Suppressor macrophage treated with lipopolysaccharide for 1 hour (primary cell): ENCODE results near the gene SSX2.
"Not testable (repeated sequence)": the region's sequence is repeated elsewhere in the genome, so short reads cannot be mapped to it uniquely, and the experiment has no call there.

Source experiments
- DNase-seq, 3 donors: peaks; one replicate each; pipeline ENCODE4 v3.0.0-alpha.2; 2020 to 2022

The SSX2 gene, protein sequence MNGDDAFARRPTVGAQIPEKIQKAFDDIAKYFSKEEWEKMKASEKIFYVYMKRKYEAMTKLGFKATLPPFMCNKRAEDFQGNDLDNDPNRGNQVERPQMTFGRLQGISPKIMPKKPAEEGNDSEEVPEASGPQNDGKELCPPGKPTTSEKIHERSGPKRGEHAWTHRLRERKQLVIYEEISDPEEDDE

DNA sequence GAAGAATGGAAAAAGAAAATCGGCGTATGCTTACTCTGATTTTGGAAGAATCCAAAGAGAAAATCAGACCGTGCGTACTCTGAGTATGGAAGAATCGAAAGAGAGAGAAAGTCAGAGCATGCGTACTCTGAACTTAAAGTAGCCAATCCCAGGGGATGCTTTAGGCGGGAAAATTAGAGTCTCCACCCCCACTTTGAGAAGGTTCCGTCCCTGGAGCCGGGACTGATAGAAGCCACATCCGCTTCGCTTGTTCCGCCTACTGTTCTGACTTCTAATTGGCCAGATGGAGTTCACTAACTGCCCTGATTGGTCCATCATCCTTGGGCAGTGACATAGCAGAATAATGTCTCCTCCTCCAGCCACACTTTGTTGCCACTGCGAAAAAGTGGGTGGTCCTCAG, at the start of gene SSX2:
Gene SSX2, minus strand, starts transcription at position 101 of the 400 bp plus-strand sequence. CDS start 1,429 bp downstream, outside the sequence.
- DNase-seq = not testable (repeated sequence)

GRCh38 chrX:52750952-52751351, 44.0 kb upstream of the SSX2 start, which contains the start of gene SSX2B:
SSX2B (plus strand) TSS chrX:52751252; CDS start chrX:52752681, 1,429 bp downstream.
- not testable (repeated sequence) for DNase-seq

DNA sequence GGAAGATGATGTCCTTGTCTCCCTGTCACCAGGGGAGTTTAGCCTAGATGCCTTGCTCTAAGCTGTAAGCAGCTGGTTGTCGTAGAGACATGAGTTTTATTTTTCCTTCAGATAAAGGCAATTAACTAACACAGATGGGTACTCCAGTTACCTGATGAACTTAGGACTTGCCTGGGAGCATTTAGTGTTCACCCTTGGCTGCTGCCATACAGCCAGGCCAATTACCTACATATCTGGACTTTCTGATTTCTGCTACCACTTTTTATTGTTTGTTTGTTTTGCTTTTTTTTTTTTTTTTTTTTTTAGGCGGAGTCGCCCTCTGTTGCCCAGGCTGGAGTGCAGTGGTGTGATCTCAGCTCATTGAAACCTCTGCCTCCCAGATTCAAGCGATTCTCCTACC, 14.9 kb downstream of the SSX2 start:
- not testable (repeated sequence) for DNase-seq

GRCh38 chrX:52662218-52662617, 44.8 kb downstream of the SSX2 start:
- not testable (repeated sequence) for DNase-seq

GRCh38 chrX:52655475-52655874, 51.5 kb downstream of the SSX2 start:
- DNase-seq = not testable (repeated sequence)

- not testable (repeated sequence) for DNase-seq
Observed at GRCh38 chrX:52654800-52655199, 52.2 kb downstream of the SSX2 start, which contains the start of gene SSX7. SSX7 (minus strand) TSS chrX:52654900; CDS start chrX:52653472, 1,428 bp downstream.

DNA sequence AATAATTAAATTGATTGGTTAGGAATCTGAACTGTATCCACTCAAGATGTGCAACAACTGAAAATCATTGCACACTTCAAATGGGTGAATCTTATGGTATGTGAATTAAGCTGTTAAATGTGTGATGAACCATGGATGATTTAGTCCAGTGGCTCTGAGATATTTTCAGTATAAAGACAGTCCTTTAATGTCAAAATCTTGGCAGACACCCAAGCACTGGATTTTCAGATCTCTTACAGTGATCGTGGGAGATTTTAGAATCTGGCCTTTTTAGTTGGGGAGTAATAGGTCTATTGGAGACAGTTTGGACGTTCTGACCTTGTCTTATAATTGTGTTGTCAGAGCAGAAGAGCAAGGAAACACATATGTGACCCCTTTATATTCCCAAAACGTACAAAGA, 56.3 kb downstream of the SSX2 start:
- not testable (repeated sequence) for DNase-seq

GRCh38 chrX:52648956-52649355, 58.0 kb downstream of the SSX2 start:
- DNase-seq = not testable (repeated sequence)
